ENCODE data around the gene PYDC1. TPM values are rescaled to one million over a fixed set of nuclear protein-coding genes. Genes with fewer than 3 reads are reported as not detected.
A peak's percentile ranks its signal among the peaks of the same experiment; 100 is the strongest.

The PYDC1 gene
- total and polyA plus RNA-seq, 2 of the 13 experiments (the other 11 are each of a cell fraction or from before 2014, with no cell fraction given): not detected

- peak; percentile 90 for TF ChIP-seq SNAPC4 (CRISPR knock-in tag; IDR thresholded peaks at IDR 0.05)
- no peak for TF ChIP-seq NBN (conservative IDR thresholded peaks at IDR 0.05)
- TF ChIP-seq KDM4B (CRISPR knock-in tag; IDR thresholded peaks at IDR 0.05): peak; percentile 98
- peak; percentile 90 for TF ChIP-seq SP1 (IDR thresholded peaks at IDR 0.05)
- TF ChIP-seq SP1 (CRISPR knock-in tag; IDR thresholded peaks at IDR 0.05): peak; percentile 96
- TF ChIP-seq ZNF280D (CRISPR knock-in tag; IDR thresholded peaks at IDR 0.05): no peak; the same call in 1 of the 2 replicates
- TF ChIP-seq EEA1 (CRISPR knock-in tag; IDR thresholded peaks at IDR 0.05; ENCODE audit: borderline replicate concordance): no peak; the same call in 1 of the 2 replicates
- no peak for TF ChIP-seq KAT2B (IDR thresholded peaks at IDR 0.05; ENCODE audit: borderline replicate concordance, low read depth, low read length)
- no peak; the same call in 1 of the 2 replicates for TF ChIP-seq ZSCAN21 (CRISPR knock-in tag; IDR thresholded peaks at IDR 0.05; ENCODE audit: borderline replicate concordance)
- peak; percentile 76 for TF ChIP-seq CREB1 (IDR thresholded peaks at IDR 0.05)
- TF ChIP-seq CREB1 (CRISPR knock-in tag; IDR thresholded peaks at IDR 0.05): peak; percentile 80
- peak; percentile 49 for TF ChIP-seq ZNF652 (CRISPR knock-in tag; IDR thresholded peaks at IDR 0.05; ENCODE audit: borderline replicate concordance, low read depth)
- TF ChIP-seq ZNF446 (CRISPR knock-in tag; IDR thresholded peaks at IDR 0.05): peak; percentile 78; the same call in 1 of the 2 replicates
- TF ChIP-seq ZNF496 (CRISPR knock-in tag; IDR thresholded peaks at IDR 0.05; ENCODE audit: insufficient replicate concordance): no peak
- TF ChIP-seq KAT7 (CRISPR knock-in tag; IDR thresholded peaks at IDR 0.05; ENCODE audit: borderline replicate concordance): peak; percentile 73; the same call in 1 of the 2 replicates
- no peak; the same call in none of the 2 replicates for TF ChIP-seq HINFP (CRISPR knock-in tag; IDR thresholded peaks at IDR 0.05; ENCODE audit: low read depth)
- TF ChIP-seq ZNF251 (CRISPR knock-in tag; IDR thresholded peaks at IDR 0.05): no peak
- TF ChIP-seq EZH2 (conservative IDR thresholded peaks at IDR 0.05; ENCODE audit: low read depth, low read length): no peak
- no peak for TF ChIP-seq ZNF562 (CRISPR knock-in tag; IDR thresholded peaks at IDR 0.05; ENCODE audit: borderline replicate concordance)
- TF ChIP-seq ZNF577 (CRISPR knock-in tag; IDR thresholded peaks at IDR 0.05; ENCODE audit: borderline replicate concordance, low read depth): no peak
- peak; percentile 99 for TF ChIP-seq ZNF546 (CRISPR knock-in tag; conservative IDR thresholded peaks at IDR 0.05)
Measured at GRCh38 chr16:31179747-31180459, 37.0 kb downstream of the PYDC1 start, which contains the start of gene FUS (continued).

All from HepG2 (cell line).